Activated CD8-positive, alpha-beta memory T cell treated with anti-CD3 and anti-CD28 coated beads for 36 hours (primary cell): ENCODE data around the gene LDHAL6B. TPM values are rescaled to one million over a fixed set of nuclear protein-coding genes. Genes with fewer than 3 reads are reported as not detected.

Experiments used
- CTCF ChIA-PET: fragments of 350-600 bp; sonication (Branson Sonifier 250); formaldehyde crosslinking; loops from one replicate; lab custom pipeline; 2021; ENCODE audit warnings: antibody characterized with exemption; lab: Charles Lee
- POLR2A ChIA-PET: fragments of 350-600 bp; sonication (Branson Sonifier 250); formaldehyde crosslinking; loops from one replicate; lab custom pipeline; 2021; ENCODE audit warnings: antibody characterized with exemption; lab: Charles Lee
- total RNA-seq, 2 experiments: library from RNA; stranded (reverse); gene quantifications; one replicate each; pipeline ENCODE4 v1.2.3, GENCODE V29; 2021

LDHAL6B gene
- total RNA-seq, 2 experiments from 2014 or later: not detected

DNA sequence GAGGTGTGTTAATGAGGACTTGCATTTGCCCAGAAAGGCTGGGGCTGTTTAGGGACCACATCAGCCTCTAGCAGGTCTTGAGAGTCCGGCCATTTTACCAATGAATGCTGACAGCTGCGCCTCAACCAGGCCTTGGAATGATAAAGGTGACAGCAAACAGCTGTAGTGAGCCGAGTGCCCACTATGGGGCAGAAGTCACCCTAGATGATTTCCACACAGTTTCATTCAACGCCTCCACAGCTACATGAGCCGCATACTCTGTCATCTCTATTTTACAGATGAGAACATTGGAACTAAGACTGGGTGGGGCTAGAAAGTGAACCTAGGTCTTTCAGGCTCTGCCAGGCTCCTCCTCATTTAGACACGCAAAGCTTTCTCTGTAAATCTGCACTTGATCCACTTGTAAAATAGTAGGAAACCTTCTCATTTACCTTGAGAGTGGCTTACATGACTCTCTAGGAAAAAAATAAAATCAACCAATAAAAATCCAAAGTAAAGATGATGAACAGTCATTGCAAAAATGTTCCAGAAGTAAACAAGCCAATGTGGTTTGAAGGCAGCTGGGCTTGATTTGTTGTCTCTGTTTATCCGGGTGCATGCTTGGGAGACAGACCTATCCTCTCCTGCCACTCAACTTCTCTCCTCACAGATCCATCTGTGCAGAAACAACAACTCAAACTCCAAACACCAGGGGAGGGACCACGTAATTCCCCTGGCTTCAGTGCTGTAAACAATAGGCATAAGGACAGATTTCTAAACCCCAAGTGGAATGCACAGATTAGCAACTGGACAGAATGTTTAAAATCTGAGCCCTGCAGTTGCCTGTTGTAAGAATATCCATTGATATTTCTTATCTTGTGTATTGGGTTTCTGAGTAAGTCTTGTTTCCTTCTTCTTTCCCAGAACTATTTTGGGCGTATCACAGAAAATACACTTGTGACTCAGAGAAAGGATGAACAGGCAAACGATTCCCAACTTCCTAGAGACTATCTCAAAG is 31.5 kb upstream of the LDHAL6B start:
- ChIA-PET CTCF (interaction anchor here (0.5 to 1.0 kb wide), 2 partner anchors 99 to 354 kb away, joined by 3 read pairs; no protein-coding TSS in a partner anchor), POLR2A (no interaction called here)

DNA sequence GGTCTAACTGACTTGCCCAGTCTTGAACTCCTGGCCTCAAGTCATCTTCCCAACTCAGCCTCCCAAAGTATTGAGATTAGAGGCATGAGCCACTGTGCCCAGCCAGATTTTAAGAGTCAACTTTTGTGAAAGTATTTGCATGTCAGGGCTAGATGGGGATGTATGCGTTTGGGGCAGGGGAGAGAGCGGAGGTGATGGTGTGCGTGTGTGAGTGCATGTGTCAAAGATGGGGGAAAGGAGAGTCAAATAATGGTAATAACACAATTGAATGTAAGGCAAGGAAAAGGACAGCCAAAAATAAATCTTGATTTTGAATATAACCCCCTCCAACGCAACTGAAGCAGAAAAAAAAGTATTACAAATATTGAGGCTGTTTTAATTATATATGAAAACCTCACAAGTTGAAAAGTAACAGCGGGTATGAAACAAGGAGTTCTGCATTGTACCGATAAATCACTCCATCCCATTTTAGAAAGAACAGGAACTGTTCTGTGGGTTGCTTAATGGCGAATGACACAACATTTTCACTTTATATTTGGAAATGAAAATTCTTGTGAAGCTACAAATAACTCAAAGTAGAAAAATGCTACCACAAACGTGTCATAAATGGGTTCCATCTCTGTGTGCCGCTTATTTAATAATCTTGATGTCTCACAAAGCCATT is 29.9 kb upstream of the LDHAL6B start:
- ChIA-PET CTCF (interaction anchor here (0.6 to 0.7 kb wide), 2 partner anchors 38 to 71 kb away, joined by 3 to 6 read pairs; no protein-coding TSS in a partner anchor), POLR2A (no interaction called here)

DNA sequence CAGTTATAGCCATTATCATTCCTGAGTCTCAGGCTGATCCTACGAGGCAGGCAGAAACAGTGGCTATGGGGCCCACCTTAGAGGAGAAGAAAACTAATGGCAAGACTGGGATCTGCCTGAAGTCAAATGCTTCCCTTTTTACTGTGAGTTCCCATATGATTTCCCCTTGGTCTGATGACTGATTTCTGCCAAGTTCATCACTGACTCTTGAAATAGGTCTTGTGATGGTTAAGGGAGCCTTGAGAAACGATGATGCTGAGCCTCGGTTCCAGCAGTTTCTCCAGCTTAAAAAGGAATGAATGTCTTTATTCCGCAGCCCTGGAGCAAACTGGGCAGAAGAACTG is 29.4 kb upstream of the LDHAL6B start:
- POLR2A ChIA-PET: no interaction called here
- CTCF ChIA-PET: no interaction called here

DNA sequence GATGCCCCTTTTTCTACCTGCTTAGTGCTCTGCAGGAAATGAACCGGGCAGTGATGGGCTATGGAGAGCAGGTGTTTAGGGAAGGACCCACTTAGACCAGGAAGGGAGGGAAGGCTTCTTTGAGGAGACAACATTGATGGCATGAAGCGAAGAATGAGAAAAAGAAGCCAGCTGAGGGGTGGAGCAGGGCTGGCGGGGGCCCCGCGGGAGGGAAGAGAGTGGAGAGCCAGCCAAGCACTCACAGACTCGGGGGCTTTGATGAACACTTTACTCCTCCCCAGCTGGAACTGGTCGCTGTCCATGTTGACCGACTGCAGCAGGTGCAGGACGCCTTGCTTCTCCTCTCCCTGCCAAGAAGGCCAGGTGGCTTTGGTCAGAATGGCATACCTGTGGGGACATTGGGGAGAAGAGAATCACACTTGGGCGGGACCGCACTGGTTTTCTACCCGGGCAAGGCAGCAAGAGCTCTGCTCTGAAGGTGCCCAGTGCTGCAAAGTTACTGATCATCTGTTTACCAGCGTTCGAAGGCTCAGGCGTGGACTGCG is 28.4 kb upstream of the LDHAL6B start:
- CTCF ChIA-PET: no interaction called here
- POLR2A ChIA-PET: no interaction called here

DNA sequence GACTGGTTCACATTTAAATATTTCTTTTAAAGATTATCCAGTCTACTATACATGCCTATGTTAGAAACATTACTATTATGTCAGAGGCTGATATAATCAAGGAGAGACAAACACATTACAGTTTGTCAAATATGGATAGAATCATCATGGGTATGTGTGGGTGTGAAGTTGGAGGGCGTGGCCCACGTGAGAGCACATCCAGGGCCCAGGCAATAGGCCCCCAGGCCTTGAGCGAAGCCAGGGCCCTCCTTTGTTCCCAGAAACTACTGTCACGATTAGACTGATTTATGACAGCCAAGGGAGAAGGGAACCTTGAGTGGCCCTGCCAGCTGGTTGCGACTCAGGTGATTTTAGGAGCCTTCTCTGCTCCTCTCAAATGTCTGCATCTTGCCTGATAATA is 26.9 kb upstream of the LDHAL6B start:
- ChIA-PET POLR2A (no interaction called here), CTCF (interaction anchor here (0.6 kb wide), 1 partner anchor 21 kb away, joined by 3 read pairs; no protein-coding TSS in a partner anchor)

DNA sequence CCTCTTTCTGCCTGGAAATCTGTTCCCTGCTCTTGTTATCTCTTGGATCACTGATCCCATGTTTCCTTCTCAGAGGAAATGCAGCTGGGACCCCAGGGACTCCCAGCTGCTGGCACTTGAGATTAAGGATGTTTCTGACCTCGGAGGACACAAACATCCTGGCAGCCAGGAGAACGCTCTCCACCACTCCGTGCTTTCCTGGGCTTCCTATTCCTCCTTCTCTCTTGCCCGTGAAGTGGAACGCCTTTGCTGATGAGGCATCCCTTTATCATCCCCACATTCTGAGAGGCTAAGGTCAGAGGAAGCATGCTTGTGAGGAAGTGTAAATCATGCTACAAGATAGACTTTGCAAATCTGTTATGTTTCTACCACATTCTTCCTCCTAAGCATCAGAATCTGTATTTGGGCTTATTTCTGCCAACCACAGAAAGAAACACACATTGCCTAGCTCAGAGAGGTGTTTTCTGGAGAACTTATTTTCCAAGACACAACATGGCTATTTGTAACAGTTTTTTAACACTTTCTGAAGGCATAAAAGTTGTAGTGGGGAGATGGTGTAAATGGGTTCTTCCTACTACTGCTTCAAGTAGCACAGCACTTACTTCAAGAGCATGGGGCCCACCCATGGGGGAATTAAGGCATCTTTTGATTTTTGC is 25.6 kb upstream of the LDHAL6B start:
- ChIA-PET CTCF (no interaction called here), POLR2A (no interaction called here)

DNA sequence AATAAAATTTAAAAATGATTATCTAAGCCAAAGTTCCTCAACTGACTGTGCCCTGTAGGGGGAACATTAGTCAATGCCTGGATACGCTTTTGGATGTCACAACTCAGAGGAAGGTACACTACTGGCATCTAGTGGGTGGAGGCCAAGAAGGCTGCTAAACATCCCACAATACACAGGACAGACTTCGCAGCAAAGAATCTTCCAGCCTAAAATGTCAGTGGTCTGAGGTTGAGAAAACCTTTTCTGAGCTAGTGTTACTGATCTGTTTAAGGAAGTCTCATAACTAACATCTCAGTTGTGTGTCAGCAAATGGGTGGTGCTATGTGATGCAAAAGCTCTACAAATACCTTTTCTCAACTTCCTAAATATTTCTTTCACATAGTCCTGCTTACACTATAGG is 20.9 kb upstream of the LDHAL6B start:
- POLR2A ChIA-PET: no interaction called here

DNA sequence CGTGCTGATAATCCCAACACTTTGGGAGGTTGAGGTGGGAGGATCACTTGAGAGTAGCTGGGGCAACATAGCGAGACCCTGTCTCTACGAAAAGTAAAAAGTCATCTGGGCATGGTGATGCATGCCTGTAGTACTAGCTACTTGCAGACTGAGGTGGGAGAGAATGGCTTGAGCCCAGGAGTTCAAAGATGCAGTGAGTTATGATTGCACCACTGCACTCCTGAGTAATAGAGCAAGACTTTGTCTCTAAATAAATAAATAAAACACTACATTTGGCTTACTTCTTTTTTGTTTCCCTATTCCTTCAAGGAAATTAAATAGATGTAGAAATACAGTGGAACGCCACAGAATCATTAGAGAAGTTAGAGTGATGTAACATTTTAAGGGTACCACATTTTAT is 20.1 kb upstream of the LDHAL6B start:
- POLR2A ChIA-PET: no interaction called here

More for the DNA sequence above, 20.9 kb upstream of the LDHAL6B start:
- CTCF ChIA-PET: interaction anchor here (0.7 kb wide), 1 partner anchor 997 kb away, joined by 3 read pairs; no protein-coding TSS in a partner anchor

DNA sequence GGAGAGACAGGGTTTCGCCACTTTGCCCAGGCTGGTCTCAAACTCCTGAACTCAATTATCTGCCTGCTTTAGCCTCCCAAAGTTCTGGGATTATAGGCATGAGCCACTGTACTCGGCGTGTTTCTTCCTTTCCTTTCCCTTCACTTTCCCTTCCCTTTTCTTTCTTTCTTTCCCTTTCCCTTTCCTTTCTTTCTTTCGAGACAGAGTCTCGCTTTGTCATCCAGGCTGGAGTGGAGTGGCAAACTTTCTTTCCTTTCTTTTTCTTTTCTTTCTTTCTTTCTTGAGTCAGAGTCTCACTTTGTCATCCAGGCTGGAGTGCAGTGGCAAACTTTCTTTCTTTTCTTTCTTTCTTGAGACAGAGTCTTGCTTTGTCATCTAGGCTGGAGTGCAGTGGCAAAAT is 17.4 kb upstream of the LDHAL6B start:
- ChIA-PET CTCF (no interaction called here), POLR2A (no interaction called here)

More for the DNA sequence above, 20.1 kb upstream of the LDHAL6B start:
- CTCF ChIA-PET: no interaction called here

DNA sequence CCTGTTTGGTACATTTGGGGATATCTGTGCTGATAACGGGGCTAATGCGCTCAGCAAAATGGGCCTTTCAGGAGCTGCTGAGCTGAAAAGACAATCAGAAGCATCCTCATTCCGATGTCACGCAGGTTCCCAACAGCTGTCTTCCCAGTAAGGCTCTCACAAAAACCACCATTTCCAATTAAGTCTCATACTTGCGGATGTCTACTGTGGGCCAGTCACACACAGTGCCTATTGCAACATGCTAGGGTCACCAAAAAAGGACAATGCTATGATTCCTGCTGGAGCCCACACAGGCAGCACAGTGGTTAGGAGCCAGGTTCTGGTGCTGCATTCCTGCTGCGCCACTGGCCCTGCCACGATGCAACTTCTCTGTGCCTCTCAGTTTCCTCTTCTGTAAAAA is 16.4 kb upstream of the LDHAL6B start:
- ChIA-PET POLR2A (no interaction called here), CTCF (interaction anchor here (0.6 kb wide), 1 partner anchor 242 kb away, joined by 6 read pairs; no protein-coding TSS in a partner anchor)

DNA sequence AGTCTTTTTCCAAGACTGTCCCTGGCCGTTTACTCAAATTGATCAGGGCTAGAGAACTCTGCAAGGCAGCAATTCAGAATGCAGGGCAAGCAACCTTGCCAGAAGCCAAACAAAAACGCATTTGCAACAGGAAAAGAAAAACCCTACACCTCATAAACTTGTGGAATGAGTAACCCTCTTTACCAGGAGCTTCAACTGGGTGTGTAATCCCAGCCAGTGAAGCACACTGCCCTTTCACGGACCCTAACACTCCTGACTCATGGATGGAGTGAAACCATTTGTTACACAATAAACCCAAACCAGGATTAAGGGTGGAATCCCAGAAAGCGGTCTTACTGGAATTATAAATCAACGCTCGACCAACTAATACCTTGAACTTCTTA is 14.8 kb upstream of the LDHAL6B start:
- ChIA-PET CTCF (no interaction called here), POLR2A (no interaction called here)

DNA sequence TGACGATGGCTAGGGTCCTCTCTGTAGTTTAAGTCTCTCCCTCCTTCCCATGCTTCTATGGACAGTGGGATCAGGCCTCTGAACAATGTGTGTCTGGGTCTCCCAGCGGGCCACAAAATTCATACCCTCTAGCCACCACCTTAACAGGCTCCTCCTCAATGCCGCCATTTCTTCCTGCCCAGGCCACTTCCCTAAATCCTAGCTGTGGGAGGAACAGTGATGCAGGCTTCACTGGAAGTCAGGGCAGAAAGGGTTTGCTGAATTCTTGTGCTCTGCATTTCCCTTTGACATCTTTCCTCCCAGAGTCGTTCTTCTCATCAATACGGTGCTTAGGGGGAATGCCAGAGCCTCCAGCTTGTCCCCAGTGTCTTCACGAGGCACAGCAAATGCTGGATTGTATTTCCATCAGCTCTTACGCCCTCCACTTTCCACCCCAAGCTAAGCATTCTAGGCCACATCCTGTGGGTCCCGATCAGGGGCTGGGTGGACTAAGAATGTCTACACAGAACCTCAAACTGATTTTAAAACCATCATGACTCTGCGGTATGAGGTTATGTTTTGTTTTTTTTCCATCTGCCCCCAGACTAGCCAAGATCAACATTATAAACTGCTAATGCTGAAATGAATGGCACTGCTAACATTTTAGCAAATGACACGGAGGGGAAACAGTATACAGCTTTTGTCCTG is 11.9 kb upstream of the LDHAL6B start:
- CTCF ChIA-PET: no interaction called here
- POLR2A ChIA-PET: no interaction called here

DNA sequence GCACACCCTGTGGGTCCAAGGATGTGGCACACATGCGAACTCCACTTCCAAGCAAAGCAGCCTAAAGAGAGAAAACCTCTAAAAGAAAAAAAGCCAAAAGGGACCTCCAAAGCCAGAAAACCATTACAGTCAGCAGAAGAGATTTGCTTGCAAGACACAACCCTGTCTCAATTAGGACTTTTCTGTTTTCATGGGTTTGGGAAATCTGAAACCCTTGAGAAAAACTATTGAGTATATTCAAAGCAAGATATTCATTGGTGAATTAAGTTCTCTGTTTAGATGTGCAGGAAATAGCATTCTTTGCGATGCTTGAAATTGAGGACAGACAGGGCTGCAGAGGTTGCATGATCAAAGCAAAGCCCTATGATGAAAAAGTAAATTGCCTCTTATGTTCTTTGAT is 10.2 kb upstream of the LDHAL6B start:
- CTCF ChIA-PET: no interaction called here
- POLR2A ChIA-PET: no interaction called here

DNA sequence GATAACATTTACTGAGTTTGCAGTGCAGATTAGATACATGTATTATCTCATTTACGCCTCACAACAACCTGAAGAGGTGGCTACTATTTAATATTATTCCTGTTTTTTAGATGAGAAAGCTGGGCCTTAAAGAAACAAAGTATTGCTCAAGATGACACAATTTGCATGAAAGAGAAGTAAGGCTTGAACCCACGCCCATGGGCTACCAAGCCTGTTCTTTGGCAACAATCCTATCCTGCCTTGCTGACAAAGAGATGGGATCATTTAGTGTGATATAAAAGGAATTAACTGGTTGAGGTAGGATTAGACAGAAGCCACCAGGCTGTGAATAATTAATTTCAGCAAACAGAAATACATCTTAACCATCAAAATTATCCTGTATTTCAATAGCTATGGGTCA is 9.2 kb upstream of the LDHAL6B start:
- ChIA-PET POLR2A (no interaction called here), CTCF (interaction anchor here (1.5 kb wide), 1 partner anchor 50 kb away, joined by 3 read pairs; no protein-coding TSS in a partner anchor)

DNA sequence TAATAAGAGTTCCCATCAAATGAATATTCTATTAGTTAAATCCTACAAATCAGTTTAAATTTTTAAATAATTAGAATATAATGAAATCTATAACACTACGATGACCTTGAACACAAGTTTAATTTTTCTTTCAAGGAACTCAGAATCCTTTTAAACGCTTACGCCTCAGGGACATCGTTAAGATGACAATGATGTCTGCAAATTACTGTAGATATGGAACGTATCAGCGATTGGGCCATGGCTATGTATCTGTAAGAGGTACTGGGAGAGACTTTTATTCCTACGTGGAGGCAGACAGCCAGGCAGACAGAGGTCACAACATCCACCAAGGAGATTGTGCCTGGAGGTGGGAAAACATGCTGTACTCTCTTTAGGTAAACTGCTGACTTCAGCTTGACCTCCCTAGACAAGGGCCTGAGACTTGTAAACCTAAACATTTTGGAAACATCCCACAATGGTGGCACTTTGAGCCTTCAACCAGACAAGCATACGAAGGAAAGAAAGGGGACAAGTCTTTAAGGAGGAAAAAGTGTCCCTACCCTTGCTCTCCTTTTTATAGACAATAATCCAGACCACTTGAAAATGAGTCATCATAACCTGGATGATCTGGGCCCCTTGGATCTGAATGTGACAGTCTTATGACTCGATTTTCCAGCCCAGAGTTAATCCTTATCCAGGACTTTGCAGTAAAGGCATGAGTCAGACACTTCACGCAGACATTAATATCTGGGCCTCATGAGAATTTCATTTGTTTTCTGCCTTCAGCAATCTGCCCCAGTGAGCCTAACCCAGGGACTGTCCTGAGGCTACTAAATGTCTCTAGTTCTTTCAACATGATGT is 6.8 kb upstream of the LDHAL6B start:
- CTCF ChIA-PET: no interaction called here
- POLR2A ChIA-PET: no interaction called here

DNA sequence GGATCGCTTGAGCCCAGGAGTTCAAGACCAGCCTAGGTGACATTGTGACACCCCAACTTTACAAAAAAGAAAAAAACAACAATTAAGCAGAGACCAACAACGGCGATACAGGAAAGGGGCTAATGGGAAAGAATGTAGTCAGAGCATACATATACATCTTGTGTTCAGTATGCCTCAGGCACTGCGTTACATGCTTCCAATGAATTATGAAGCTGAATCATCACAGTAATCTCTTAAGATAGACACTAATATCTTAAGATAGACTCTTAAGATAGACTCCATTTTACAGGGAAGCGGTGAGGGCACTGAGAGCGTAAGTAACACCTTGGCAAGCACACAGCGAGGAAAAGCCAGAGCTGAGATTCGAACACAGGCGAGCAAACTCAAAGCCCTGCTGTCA is 6.1 kb upstream of the LDHAL6B start:
- POLR2A ChIA-PET: no interaction called here
- CTCF ChIA-PET: interaction anchor here (0.6 kb wide), 1 partner anchor 21 kb away, joined by 3 read pairs; no protein-coding TSS in a partner anchor

DNA sequence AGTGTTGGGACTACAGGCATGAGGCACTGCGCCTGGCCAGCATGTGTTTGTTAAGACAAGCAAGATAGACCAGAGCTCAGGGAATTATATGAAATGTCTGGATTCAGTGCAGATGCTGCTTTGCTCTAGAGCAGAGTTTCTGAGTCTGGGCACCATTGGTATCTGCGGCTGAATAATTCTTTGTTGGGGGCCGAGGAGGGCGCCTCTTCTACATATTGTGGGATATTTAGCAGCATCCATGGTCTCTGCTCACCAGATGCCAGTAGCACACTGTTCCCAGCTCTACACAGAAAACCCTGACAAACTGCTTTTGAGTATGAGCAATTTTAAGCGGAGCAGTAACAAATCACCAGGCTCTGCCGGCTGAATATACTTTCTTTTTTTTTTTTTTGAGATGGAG is 3.6 kb upstream of the LDHAL6B start:
- POLR2A ChIA-PET: no interaction called here

DNA sequence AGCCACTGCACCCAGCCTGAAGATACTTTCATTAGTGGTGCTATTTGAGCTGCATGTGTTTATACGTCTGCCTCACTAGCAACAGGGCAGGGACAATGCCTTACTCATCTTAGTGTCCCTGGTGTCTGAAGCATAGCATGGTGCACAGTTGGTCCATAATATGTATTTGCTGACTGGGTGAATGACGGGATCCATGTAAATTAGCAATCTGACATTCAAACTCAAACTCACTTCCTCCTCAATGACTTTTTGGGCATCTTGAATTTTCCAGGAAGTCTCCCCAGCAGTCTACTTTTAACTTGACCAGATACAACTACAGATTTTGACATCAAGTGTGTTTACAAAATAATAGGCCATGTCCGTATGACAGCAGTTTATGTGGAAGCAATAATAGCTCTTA is 3.0 kb upstream of the LDHAL6B start:
- ChIA-PET CTCF (no interaction called here), POLR2A (interaction anchor here (0.5 kb wide), 1 partner anchor 31 kb away, joined by 3 read pairs; no protein-coding TSS in a partner anchor)

More for the DNA sequence above, 3.6 kb upstream of the LDHAL6B start:
- CTCF ChIA-PET: no interaction called here
